Measurements from ENCODE around the gene NEUROD2. TPM values are rescaled to one million over a fixed set of nuclear protein-coding genes. Genes with fewer than 3 reads are reported as not detected.

Gene NEUROD2
- total and polyA plus RNA-seq, 2 of the 13 experiments (the other 11 are each of a cell fraction or from before 2014, with no cell fraction given): not detected

- ATAC-seq: no peak
- no peak for DNase-seq (ENCODE audit: low spot score)
- no peaks in the 10 kb centered on the region for H3K36me3 ChIP-seq (replicated peaks in 1 of 2; ENCODE audit: control insufficient read depth in 1 of 2, insufficient read depth in 2 of 2, low read length in 2 of 2)
- H3K27ac ChIP-seq (ENCODE audit: extremely low read length, insufficient read depth, low read length): no peak overlapping the region
- ChIA-PET CTCF (ENCODE audit: low intra/inter-chr PET ratio, low total read pairs) (no interaction called here), POLR2A (no interaction called here)
- TF ChIP-seq BHLHE40 (IDR thresholded peaks at IDR 0.05; ENCODE audit: low read length) (no peak), MBNL3 (CRISPR knock-in tag; conservative IDR thresholded peaks at IDR 0.05) (no peak), ZNF232 (CRISPR knock-in tag; IDR thresholded peaks at IDR 0.05; ENCODE audit: borderline replicate concordance) (no peak), STAT6 (CRISPR knock-in tag; IDR thresholded peaks at IDR 0.05; ENCODE audit: borderline replicate concordance) (no peak), CHD2 (IDR thresholded peaks at IDR 0.05; ENCODE audit: low read depth, low read length) (no peak), PHF5A (CRISPR knock-in tag; IDR thresholded peaks at IDR 0.05; ENCODE audit: low read depth, unreplicated experiment) (no peak), MEIS1 (CRISPR knock-in tag; IDR thresholded peaks at IDR 0.05; ENCODE audit: borderline replicate concordance) (no peak), ZNF17 (CRISPR knock-in tag; IDR thresholded peaks at IDR 0.05) (no peak), U2AF2 (IDR thresholded peaks at IDR 0.05; ENCODE audit: low read depth, low read length) (no peak)
- TF ChIP-seq, protein P1, sequence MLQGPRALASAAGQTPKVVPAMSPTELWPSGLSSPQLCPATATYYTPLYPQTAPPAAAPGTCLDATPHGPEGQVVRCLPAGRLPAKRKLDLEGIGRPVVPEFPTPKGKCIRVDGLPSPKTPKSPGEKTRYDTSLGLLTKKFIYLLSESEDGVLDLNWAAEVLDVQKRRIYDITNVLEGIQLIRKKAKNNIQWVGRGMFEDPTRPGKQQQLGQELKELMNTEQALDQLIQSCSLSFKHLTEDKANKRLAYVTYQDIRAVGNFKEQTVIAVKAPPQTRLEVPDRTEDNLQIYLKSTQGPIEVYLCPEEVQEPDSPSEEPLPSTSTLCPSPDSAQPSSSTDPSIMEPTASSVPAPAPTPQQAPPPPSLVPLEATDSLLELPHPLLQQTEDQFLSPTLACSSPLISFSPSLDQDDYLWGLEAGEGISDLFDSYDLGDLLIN (CRISPR knock-in tag; IDR thresholded peaks at IDR 0.05; ENCODE audit: borderline replicate concordance): no peak
- in situ Hi-C loops (cut with HindIII; ENCODE audit: extremely low pct_ligation_motif_present, low pct_unique_long_range_greater_than_20kb): no loop called here
- H3K27me3 ChIP-seq (ENCODE audit: control insufficient read depth in 1 of 2, insufficient read depth in 2 of 2, low read length in 2 of 2): peaks cover 52 to 96% of the 10 kb centered on the region in 2 experiments
- no peak overlapping the region for H3K9ac ChIP-seq (ENCODE audit: insufficient read depth, low read depth, low read length)
- intact Hi-C loops (cut with micrococcal nuclease; ENCODE audit: unreplicated experiment): no loop called here
- no TSS peak for BruUV-seq (replicated peaks)
- no peaks in the 10 kb centered on the region for H3K9me3 ChIP-seq (ENCODE audit: low read length)
- no peak overlapping the region for H2AFZ ChIP-seq (ENCODE audit: low read length)
- H3K4me2 ChIP-seq (ENCODE audit: low read depth, low read length): no peak overlapping the region
- 2% methylated on average over 13 of the region's 13 CpGs for WGBS (ENCODE audit: low lambda C conversion rate)
- FAIRE-seq: no peak
- H4K20me1 ChIP-seq (ENCODE audit: insufficient read depth, low read length): peaks cover 16% of the 10 kb centered on the region; the same call in 1 of the 2 replicates
- no peaks in the 10 kb centered on the region for H3K4me1 ChIP-seq (ENCODE audit: insufficient read depth, low read length)
- H3K79me2 ChIP-seq (ENCODE audit: insufficient read depth, low read length): no peaks in the 10 kb centered on the region
- no peak overlapping the region for H3K4me3 ChIP-seq (replicated peaks in 1 of 3; ENCODE audit: insufficient read depth in 1 of 3, low read depth in 2 of 3, low read length in 3 of 3)
Observed at GRCh38 chr17:39600288-39600996, 7.3 kb downstream of the NEUROD2 start.

All from HepG2 (cell line).